DOHH2 (cell line): Measurements from ENCODE around the gene ERC2.

Experiments
- CTCF ChIP-seq: fragments of 200-600 bp; sonication (generic); IDR thresholded peaks from one replicate; pipeline ENCODE4 v1.5.1; 2014; ENCODE audit warnings: antibody characterized with exemption, mild to moderate bottlenecking, low read depth, low read length; ENCODE audit not compliant: poor library complexity, severe bottlenecking
- EZH2phosphoT487 ChIP-seq: fragments of 200-600 bp; sonication (generic); IDR thresholded peaks from 2 replicates; pipeline ENCODE4 v1.6.1; 2017; ENCODE audit warnings: borderline replicate concordance, mild to moderate bottlenecking, antibody characterized with exemption, low read length, moderate library complexity, mixed read lengths

GRCh38 chr3:56356808-56357207 lies 111.5 kb downstream of the ERC2 start:
- TF ChIP-seq CTCF: no peak
- no peak for TF ChIP-seq EZH2phosphoT487
